Heart left ventricle (tissue), 16 donors: Measurements from ENCODE around the gene FBN1. TPM values are rescaled to one million over a fixed set of nuclear protein-coding genes. Genes with fewer than 3 reads are reported as not detected.

Experiments
- ATAC-seq, 4 donors: fragments of 200-7000 bp; cut with Tn5 transposase; one replicate each; pipeline ENCODE4 v1.9.1; 2020 to 2022; ENCODE audit warnings: moderate library complexity in 4 of 4, mild to moderate bottlenecking in 3 of 4, moderate number of reproducible peaks in 1 of 4
- DNase-seq, 5 donors: peaks; one replicate each; pipeline ENCODE4 v3.0.0-alpha.2; 2020
- H3K27ac ChIP-seq, 12 donors: fragments of 200-600 bp; sonication (generic) in 4 of 12; one replicate each; pipeline versions ENCODE4 v1.5.0 to v1.8.0; 2016 to 2022; ENCODE audit warnings: mild to moderate bottlenecking in 2 of 12
- H3K27me3 ChIP-seq, 9 donors: fragments of 200-600 bp; sonication (generic) in 2 of 9; one replicate each; pipeline versions ENCODE4 v1.5.1 to v1.8.0; 2016 to 2022; ENCODE audit warnings: mild to moderate bottlenecking in 3 of 9
- H3K36me3 ChIP-seq, 9 donors: fragments of 200-600 bp; sonication (generic) in 2 of 9; one replicate each; pipeline versions ENCODE4 v1.5.0 to v1.8.0; 2018 to 2022; ENCODE audit warnings: mild to moderate bottlenecking in 2 of 9
- H3K4me1 ChIP-seq, 12 donors: fragments of 200-600 bp; sonication (generic) in 4 of 12; one replicate each; pipeline versions ENCODE4 v1.5.0 to v1.8.0; 2016 to 2022; ENCODE audit warnings: mild to moderate bottlenecking in 3 of 12
- H3K4me3 ChIP-seq, 12 donors: fragments of 200-600 bp; sonication (generic) in 4 of 12; one replicate each; pipeline versions ENCODE4 v1.5.0 to v1.8.0; 2017 to 2022; ENCODE audit warnings: mild to moderate bottlenecking in 9 of 12, moderate library complexity in 4 of 12
- H3K9me3 ChIP-seq, 12 donors: fragments of 200-600 bp; sonication (generic) in 4 of 12; one replicate each; pipeline versions ENCODE4 v1.5.0 to v1.8.0; 2016 to 2022; ENCODE audit warnings: mild to moderate bottlenecking in 1 of 12
- POLR2A ChIP-seq, 2 donors: fragments of 450-650 bp; IDR thresholded peaks; one replicate each; pipeline ENCODE4 v1.6.1; 2017; ENCODE audit warnings: antibody characterized with exemption in 2 of 2, mild to moderate bottlenecking in 2 of 2, moderate library complexity in 2 of 2
- WGBS, 4 donors: extraction: QIAGEN DNeasy Blood & Tissue Kit in 2 of 4; methylation state at CpG; one replicate each; pipeline versions ENCODE4 v1.1.5 to v1.1.7; 2013 to 2018; 5-methylcytosine and 5-hydroxymethylcytosine counted together
- intact Hi-C, 10 donors: fragments of 100-400 bp; cut with DNase I; formaldehyde crosslinking; loops; one replicate each; pipeline versions ENCODE4 v1.11.1 to v1.14.2; 2022
- polyA plus RNA-seq, 2 donors: library from polyadenylated mRNA; stranded (reverse); fragments of 200-250 nt; gene quantifications; one replicate each; pipeline ENCODE4 v1.2.3, GENCODE V29; 2013
- total RNA-seq, 9 donors: library from RNA; depleted of rRNA in 2 of 9; stranded (reverse); fragments of >200 nt in 2 of 9; fragmentation: NEBNext Ultra II Directional in 3 of 9; extraction: Animal tissue kit (Norgen Biotek cat#: 25700) in 3 of 9; gene quantifications; one replicate each; pipeline versions ENCODE4 v1.1.0 to v1.2.4, GENCODE V29; 2016 to 2023
- TF ChIP-seq, protein P1 (sequence below), 12 donors: fragments of 200-600 bp; sonication (generic) in 4 of 12; IDR thresholded peaks; one replicate each; pipeline versions ENCODE4 v1.5.0 to v1.8.0; 2018 to 2022; ENCODE audit warnings: antibody characterized with exemption in 12 of 12, mild to moderate bottlenecking in 5 of 12
- donor health status: ischemic (EF 13 %, LVEDD 7.1; RV severe dilation, severe dysfunction).
- donor health status: healthy with polysubstance abuse.
- donor health status: DM: no; HTN: yes; CAD: no.
- donor health status: DM: no; HTN: no; CAD: no.
- donor health status: ischemic (EF 25% LVEDD 6.9; RV normal size, moderate dysfunction).
- donor health status: ischemic (EF 25% LVEDD 5.7; RV mildly dilated, moderate dysfunction).
- donor health status: healthy.
- donor health status: DM: yes; HTN: yes; CAD: no.
- donor health status: ischemic (EF 35%, LVEDD 5.7; RV mildly dilated, moderate dysfunction).
- donor health status: nonischemic (EF 11% LVEDD 7.7; RV severe dilation, severe dysfunction).
- donor health status: DM: yes; HTN: yes; CAD: no.
- donor health status: PGD.
- donor health status: ischemic (EF 29% LVEDD 5.4; RV normal size, mild dysfunction).
- donor health status: nonischemic (EF 23%, LVEDD 6.1; RV moderate dilation, normal function).

The FBN1 gene
- total and polyA plus RNA-seq, 11 donors: 5.7 to 115 (median 31.4) TPM

DNA sequence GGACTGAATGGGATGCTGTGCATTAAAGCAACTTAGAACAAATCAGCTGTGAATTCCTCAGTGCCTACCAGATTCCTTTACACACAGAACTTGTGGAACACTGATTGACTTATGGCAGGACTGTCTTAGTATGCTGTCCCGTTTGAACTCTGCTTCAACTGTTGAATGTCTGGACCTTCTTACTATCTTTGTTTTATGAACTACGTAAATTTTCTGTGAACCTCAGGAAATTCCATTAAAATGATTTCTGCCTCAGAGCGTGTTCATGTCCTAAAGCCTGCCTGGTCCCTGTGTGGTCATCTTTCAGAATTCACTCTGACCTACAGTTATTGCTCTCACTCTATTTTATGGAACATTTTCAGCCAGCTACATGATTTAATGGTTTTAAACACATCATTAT lies 29.4 kb upstream of the FBN1 start:
- DNase-seq: no peak
- H3K27me3 ChIP-seq: no peaks in the 10 kb centered on the region
- WGBS, 4 donors: 45 to 73% (median 51%) methylated on average over 3 of the region's 3 CpGs
- no peak for ATAC-seq
- TF ChIP-seq, protein P1, sequence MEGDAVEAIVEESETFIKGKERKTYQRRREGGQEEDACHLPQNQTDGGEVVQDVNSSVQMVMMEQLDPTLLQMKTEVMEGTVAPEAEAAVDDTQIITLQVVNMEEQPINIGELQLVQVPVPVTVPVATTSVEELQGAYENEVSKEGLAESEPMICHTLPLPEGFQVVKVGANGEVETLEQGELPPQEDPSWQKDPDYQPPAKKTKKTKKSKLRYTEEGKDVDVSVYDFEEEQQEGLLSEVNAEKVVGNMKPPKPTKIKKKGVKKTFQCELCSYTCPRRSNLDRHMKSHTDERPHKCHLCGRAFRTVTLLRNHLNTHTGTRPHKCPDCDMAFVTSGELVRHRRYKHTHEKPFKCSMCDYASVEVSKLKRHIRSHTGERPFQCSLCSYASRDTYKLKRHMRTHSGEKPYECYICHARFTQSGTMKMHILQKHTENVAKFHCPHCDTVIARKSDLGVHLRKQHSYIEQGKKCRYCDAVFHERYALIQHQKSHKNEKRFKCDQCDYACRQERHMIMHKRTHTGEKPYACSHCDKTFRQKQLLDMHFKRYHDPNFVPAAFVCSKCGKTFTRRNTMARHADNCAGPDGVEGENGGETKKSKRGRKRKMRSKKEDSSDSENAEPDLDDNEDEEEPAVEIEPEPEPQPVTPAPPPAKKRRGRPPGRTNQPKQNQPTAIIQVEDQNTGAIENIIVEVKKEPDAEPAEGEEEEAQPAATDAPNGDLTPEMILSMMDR (IDR thresholded peaks at IDR 0.05): no peak
- TF ChIP-seq POLR2A (IDR thresholded peaks at IDR 0.05): no peak
- no peaks in the 10 kb centered on the region for H3K36me3 ChIP-seq
- no peak overlapping the region for H3K4me3 ChIP-seq
- no peak overlapping the region for H3K27ac ChIP-seq
- H3K4me1 ChIP-seq: peaks cover 0 to 9% (median 0%) of the 10 kb centered on the region in 12 donors
- no peaks in the 10 kb centered on the region for H3K9me3 ChIP-seq
- intact Hi-C loops: no loop called here

DNA sequence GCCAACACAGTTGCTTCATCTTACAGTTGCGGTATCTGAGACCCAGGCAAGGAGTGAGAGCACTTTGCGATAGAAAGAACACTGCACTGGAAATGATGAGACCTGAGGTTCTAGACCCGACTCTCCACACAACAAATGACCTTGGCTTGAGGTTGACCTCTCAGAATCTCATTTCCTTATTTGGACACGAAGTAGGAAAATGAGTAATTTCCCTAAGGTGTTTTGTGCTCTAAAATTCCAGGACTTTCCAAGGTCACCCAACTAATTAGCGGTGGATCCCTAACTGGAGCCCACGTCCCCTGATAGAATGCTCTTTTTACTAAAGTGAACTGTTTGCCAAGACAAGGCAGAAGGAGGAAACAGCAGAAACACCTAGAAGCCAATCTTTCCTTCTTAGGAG lies 26.7 kb upstream of the FBN1 start:
- ATAC-seq: peak in 2 of 4 donors; percentile 10 to 19
- Histone ChIP-seq H3K9me3 (no peaks in the 10 kb centered on the region), H3K4me3 (no peak overlapping the region), H3K36me3 (no peaks in the 10 kb centered on the region), H3K4me1 (peaks cover 0 to 9% (median 0%) of the 10 kb centered on the region in 12 donors), H3K27me3 (no peaks in the 10 kb centered on the region), H3K27ac (peak overlapping the region in 11 of 12 donors; percentile 35 to 79 (median 53))
- no peak for DNase-seq
- intact Hi-C loops: no loop called here
- 66 to 77% (median 69%) methylated on average over 6 of the region's 6 CpGs for WGBS, 4 donors
- TF ChIP-seq, protein P1 (IDR thresholded peaks at IDR 0.05): no peak
- TF ChIP-seq POLR2A (IDR thresholded peaks at IDR 0.05): no peak

DNA sequence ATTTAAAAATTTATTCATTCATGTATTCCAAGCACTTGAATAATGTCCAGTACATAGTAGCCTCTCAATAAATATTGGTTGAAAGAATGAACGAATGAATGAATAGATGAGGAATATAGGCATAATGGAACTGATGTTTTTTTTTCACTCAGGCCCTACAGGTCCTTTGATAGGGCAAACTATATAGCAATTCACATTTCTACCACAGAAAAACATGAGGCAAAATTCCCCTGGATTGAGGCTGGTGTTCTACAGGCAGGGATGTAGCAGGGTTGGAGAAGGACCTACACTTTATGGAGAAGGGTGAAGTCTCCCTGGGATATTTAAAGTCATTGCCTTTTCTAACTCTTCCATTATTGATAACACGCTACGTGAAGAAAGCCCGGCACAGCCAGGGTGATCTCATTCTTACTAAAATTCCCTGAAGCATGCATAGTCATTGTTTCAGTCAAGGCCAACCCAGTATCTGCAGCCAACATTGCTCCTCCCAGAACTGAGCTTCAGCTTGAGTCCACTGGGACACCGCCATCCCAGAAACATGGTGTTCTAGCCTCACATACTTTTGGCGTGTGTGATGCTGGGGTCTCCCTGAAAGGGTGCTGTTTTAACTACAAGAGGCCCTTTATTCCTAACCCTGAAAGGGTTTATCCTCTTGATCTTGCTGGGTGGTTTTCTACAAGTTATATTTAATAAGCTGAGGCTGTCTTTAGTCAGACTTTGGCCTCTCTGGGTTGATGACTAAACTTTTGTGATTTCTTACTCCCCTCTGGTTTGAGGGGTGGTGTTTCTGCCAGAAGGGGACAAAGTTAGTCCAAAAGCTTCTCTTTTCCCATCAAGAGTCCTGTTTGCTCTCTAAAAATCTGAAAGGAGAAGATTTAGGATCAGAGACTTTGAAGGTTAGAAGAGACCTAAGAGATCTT lies 25.9 kb upstream of the FBN1 start:
- DNase-seq: peak in 4 of 5 donors; percentile 45 to 77 (median 61)
- peak overlapping the region; percentile 22 to 79 (median 52) for H3K27ac ChIP-seq
- intact Hi-C loops: no loop called here

DNA sequence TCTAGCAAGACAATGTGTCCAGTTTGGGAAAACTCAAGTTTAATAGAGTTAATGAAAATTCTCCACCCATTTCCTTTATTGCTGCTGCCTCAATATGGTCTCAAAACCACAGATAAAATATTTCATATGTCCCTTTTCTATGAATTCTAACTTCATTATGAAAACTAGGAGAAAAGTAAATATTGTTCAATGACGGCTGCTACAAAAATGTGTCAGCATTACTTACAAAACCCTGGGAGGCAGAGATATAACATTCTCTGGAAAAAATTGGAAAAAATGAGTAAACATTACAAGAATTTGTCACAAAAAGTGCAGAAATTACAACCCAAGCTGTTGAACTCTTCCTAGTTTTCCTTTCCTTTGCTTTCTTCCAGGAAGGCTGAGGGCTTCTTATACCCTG lies 22.2 kb upstream of the FBN1 start:
- H3K4me1 ChIP-seq: peaks cover 0 to 9% (median 0%) of the 10 kb centered on the region in 12 donors
- TF ChIP-seq POLR2A (IDR thresholded peaks at IDR 0.05): no peak
- TF ChIP-seq, protein P1 (IDR thresholded peaks at IDR 0.05): no peak
- 79 to 87% (median 82%) methylated on average over 1 of the region's 1 CpG for WGBS, 4 donors
- no peak overlapping the region for H3K4me3 ChIP-seq
- H3K27me3 ChIP-seq: no peaks in the 10 kb centered on the region
- DNase-seq: no peak
- no peaks in the 10 kb centered on the region for H3K9me3 ChIP-seq
- H3K27ac ChIP-seq: peak overlapping the region in 6 of 12 donors; percentile 18 to 51 (median 40)
- ATAC-seq: no peak
- intact Hi-C loops: no loop called here
- no peaks in the 10 kb centered on the region for H3K36me3 ChIP-seq

More for the DNA sequence above, 25.9 kb upstream of the FBN1 start:
- no peaks in the 10 kb centered on the region for H3K27me3 ChIP-seq
- H3K4me1 ChIP-seq: peaks cover 0 to 9% (median 0%) of the 10 kb centered on the region in 12 donors
- H3K36me3 ChIP-seq: no peaks in the 10 kb centered on the region
- H3K4me3 ChIP-seq: no peak overlapping the region
- H3K9me3 ChIP-seq: no peaks in the 10 kb centered on the region
- WGBS, 4 donors: 60 to 67% (median 64%) methylated on average over 6 of the region's 6 CpGs
- ATAC-seq: peak; percentile 67 to 92 (median 91)
- TF ChIP-seq POLR2A (IDR thresholded peaks at IDR 0.05): no peak
- TF ChIP-seq, protein P1 (IDR thresholded peaks at IDR 0.05): no peak
